Activated effector memory CD4-positive, alpha-beta T cell treated with Interleukin-2 at 50 U/mL for 16 hours (primary cell): ENCODE measurements around the gene LRP2BP.
"Not testable (repeated sequence)": the region's sequence is repeated elsewhere in the genome, so short reads cannot be mapped to it uniquely, and the experiment has no call there.

Experiments
- DNase-seq: peaks from one replicate; pipeline ENCODE4 v3.0.0-alpha.2; 2020

LRP2BP gene

DNA sequence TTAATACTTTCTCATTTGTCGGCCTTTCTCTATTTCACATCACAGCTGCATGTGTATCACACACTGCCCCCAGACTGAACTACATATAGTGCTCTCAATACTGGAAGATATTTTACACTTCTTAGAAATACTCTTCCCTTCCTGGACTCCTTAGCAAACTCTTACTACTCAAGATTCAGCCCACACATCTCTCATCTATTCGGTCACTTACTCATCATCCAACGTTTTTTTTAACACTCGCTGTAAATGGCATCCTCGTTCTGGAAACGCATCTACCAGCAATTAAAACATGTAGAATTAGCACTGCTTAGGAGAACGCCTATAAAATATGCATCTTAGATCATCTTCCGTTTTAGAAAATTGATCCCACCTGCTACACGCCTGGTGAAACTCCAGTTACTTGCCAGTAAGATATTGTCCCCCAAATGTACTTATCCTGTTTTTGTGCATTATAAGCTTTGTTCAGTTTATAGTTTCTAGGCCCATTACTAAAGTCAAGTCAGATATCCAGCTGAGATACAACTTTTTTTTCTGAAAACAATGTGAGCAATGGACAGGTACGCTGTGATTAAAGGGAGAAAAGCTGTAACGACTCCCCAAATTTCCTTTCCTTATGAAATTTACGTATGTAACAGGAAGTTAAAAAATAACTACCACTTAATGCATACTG is 1.0 kb downstream of the LRP2BP start:
- no peak for DNase-seq

DNA sequence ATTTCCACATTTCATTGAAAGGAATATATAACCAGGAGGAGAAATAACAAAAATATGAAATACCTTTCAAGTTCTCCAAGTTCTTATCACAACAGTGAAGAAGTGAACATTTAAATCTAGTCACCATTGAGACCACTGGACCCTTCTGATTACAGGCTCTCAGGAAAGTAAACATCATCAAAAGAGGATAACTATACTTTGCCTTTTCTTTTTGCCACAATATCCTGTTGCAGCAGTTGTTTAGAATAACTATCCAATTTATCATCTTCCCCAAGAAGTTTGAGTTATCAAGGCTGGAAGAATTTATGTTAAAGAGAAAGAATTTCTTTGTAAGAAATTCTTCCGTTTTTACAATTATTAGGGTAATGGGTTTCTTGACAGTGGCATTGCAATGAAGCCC is 3.6 kb downstream of the LRP2BP start:
- DNase-seq = no peak

DNA sequence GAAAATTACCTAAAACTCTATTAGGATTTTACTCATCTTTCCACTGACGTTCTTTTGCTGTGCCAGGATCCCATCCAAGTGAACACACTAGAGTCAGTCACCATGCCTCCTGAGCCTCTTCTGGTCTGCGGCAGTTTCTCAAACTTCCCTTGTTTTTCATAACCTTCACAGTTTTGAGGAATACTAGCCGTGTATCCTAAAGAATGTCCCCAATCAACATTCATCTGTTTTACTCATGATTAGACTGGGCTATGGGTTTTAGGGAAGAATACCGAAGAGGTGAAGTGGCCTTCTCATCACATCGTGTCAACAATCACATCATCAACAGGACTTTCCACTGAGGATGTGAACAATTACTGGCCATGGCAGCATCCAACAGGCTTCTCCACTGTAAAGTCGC is 4.8 kb downstream of the LRP2BP start:
- no peak for DNase-seq

DNA sequence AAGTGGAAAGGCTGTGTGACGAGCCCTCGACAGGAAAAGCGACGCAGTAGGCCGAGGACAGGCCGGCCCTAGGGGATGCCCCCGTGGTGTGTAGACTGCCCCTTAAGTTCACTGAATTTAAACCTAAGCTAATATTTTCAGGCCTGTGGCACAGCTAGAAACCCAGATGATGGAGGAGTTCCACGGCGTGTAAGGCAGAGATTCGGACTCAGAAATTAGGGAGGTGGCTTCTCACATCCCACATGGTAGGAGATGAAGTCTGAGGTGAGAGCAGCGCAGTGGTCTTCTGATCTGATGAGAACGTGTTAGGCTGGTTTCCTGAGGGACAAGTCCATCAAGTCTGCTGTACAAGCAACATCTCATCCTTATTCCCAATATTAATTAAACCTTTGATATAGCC is 7.8 kb downstream of the LRP2BP start:
- no peak for DNase-seq

DNA sequence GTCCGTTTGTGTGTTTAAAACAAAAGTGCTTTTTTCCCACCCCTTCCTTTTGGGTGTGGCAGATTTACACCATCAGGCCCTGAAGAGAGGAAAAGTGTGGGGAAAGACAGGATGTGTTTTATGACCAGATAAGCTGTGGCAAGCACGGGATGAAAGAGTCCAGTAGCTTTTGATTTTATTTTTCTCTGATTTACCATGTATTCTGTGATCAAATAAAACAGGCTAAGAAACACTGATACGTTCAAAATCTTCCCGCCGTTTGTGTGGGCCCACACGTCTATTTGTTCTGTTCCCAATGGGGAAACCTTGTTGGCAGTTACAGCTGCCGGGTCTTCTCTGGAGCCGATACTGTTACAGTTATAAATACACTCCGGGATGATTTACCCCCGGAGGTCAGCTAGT is 10.8 kb downstream of the LRP2BP start:
- DNase-seq = no peak

DNA sequence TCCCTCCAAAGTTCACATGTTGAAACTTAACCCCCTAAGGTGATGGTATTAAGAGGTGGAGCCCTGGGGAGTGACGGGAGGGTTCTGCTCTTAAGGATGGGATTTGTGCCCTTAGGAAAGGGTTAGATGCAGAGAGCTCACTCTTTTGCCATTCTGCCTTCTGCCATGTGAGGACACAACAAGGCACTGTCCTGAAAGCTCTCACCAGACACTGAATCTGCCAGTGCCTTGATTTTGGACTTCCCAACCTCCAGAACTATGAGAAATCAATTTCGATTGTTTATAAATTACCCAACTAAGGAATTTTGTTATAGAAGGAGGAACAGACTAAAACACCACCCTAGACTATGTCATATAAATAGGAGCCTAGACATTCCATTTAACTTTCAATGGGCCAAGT is 11.7 kb downstream of the LRP2BP start:
- DNase-seq = no peak

DNA sequence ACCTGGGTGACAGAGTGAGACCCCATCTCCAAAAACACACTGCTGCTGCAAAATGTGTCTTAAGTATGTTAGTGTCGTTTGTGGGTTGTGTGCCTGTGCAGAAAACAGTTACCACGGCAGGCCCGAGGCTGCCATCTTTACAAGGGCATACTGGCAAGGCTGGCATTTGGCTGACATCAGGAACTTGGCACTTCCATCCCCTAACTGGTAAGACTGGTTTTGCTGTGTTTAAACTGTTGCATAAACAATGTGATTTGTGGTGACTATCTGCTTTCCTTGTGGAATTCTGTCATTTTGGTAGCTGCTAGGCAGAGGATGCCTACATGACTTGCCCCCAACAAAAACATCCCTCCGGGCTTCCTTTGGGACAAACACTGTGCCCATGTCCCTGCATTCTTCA is 12.3 kb downstream of the LRP2BP start:
- no peak for DNase-seq

DNA sequence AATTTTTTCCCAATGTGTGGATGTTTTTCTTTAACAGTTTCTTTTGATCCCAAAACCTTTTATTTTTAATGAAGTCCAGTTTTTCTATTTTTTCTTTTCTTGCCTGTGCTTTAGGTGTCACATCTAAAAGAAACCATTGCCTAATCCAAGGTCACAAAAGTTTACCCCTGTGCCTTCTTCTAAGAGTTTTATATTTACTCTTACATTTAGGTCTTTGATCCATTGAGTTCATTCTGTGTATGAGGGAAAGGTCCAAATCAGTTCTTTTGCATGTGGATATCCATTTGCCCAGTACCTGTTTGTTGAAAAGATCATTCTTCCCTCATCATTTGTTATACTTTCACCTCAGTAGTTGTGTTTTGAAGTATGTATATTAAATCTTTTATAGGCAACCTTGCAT is 13.0 kb downstream of the LRP2BP start:
- DNase-seq = no peak

DNA sequence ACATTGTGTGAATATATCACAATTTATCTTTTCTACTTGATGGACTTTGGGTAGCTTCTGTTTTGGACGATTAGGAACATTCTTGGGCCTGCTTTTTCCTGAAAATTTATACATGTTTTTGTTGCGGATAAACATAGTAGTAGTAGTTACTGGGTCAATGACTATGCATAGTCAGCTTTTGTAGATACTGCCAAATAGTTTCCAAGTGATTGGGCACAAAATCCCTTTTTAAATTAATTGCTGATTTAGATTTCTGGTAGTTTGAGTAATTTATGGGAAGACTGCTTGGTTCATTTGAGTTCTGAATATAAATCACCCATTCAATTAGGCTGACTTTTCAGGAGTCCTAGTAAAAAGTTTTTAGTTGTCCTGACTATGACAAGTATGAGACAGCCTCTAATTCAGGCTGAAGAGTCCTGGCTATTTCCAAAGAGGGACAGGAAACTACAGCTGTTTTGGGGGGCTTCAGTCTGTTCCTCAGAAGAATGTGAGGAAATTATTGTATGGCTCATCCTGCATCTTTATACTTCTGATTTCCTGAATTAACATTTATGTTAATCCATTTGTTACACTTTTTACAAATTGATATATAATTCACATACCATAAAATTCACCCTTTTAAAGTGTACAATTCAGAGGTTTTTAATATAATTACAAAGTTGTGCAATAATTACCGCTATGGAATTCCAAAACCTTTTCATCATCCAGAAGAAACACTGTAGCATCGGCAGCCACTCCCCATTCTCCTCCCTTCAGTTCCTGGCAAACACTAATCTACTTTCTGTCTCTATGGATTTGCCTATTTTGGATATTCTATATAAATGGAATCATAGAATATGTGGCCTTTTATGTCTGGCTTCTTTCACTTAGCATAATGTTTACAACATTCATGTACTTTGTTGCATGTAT is 14.2 kb downstream of the LRP2BP start:
- DNase-seq = no peak

DNA sequence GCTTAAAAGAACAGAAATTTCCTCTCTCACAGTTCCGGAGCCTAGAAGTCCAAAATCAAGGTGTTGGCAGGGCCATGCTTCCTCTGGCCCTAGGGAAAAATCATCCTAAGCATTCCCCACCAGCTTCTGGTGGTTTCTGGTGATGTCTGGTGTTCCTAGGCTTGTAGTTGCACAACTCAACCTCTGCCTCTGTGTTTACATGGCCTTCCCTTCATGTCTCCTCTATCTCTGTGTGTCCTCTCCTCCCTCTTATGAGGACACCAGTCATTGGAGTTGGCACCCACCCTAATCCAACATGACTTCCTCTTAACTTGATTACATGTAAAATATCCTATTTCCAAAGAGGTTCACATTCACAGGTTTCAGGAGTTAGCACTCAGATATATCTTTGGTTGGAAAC is 15.4 kb downstream of the LRP2BP start:
- DNase-seq = no peak

DNA sequence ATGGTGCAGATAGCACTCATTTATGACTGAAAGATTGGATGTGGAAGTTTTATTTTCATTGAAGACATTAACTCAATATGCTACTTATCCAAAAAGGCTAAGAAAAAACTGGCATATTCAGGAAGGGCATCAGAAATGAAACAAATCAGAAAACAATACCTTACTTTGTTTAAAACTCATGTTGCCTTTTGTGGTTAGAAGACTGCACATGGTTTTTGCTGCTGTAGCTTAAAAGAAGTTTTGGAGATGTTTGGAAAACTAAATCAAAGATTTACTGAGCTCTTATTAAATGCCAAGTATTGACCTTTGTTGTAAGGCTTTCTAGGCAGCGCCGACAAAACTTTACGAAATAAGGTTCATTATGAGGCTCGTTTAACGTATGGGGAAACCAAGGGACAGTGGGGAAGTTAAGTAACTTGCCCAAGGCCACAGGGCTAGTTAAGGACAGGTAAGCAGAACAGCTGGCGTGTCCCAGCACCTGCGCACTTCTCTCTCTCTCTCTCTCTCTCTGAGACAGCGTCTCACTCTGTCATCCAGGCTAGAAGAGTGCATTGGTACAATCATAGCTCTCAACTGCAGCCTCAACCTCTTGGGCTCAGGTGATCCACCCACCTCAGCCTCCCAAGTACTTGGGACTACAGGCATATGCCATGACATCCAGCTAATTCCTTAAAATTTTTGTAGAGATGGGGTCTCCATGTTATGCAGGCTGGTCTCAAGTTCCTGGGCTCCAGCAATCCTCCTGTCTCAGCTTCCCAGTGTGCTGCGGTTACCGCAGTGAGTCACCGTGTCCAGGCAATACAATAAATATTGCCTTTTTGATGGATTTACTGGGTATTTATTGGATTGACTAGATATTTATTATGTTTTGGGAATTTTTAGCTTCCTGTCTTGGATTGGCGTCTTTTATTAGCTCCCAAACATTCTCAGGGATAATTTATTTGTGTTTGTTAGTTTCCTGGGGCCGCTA is 16.1 kb downstream of the LRP2BP start:
- no peak for DNase-seq

DNA sequence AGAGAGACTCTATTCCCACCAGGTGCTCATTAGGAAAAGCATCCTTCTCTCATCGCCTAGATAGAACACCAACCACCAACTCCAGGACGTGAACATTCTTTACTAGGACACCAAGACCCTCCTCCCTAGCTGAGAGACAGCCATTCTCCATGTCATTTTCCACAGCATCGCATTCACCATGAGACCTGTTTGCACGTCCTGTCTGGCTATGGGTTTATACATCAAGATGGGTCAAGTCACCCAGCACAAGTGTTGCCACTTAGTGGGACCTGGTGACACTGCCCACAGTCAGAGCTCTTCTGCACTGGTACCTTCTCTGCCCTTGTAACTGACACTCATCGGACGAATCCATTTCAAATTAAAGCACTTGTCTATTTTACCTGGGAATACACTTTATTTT is 17.5 kb downstream of the LRP2BP start:
- no peak for DNase-seq

DNA sequence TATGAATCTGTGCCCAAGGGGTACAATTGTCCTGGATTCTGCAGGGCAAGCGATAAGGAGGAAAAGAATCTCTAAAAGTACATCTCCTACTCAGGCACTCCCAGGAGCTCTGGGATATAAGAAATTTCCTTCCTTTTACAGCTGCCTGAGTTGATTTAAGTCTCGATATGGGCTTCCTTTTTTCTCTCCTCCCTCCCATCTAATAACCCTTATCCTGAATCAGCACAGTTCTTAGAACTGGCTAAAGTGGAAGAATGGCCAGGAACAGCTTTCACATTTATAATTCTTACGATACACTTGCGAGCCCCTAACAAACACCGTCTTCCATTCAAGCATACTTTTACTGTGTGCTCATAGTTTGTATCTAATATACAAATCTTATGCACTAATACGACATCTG is 21.2 kb downstream of the LRP2BP start:
- DNase-seq = no peak

DNA sequence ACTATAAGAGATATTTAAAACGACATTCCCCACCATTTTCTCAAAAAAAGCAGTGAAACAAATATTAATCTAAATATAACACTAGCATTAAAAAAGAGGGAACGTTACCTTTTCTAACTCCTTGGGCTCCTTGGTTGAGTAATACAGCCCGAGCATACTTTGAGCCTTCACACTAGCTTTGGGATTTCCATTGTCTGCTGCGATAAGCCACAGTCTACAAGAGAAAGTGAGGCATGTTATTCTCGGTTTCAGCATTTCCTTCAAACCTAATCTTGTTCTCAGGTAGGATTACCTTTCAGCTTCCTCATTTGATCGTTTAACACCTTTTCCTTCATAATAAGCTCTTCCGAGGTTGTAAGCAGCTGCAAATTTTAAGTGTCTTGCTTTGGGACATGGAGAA is 21.7 kb downstream of the LRP2BP start:
- DNase-seq = no peak

DNA sequence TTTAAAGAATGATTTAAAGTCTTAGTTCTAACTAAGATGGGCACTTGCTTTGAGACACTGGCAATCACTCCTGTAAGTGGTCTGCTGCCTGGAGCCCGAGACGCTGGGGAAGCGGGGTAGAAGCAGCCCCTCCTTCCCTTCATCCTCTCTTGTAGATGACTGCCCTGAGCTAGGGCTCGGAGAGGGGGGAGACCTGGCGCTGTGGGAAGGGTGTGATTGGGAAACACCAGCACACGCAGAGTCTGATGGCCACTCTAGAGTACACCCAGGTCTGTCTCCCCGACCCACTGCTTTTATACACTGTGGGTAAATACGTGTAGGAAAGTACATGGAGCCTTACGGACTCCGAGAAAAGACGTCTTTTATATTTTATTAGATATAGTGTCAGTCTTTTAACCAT is 24.0 kb downstream of the LRP2BP start:
- no peak for DNase-seq

DNA sequence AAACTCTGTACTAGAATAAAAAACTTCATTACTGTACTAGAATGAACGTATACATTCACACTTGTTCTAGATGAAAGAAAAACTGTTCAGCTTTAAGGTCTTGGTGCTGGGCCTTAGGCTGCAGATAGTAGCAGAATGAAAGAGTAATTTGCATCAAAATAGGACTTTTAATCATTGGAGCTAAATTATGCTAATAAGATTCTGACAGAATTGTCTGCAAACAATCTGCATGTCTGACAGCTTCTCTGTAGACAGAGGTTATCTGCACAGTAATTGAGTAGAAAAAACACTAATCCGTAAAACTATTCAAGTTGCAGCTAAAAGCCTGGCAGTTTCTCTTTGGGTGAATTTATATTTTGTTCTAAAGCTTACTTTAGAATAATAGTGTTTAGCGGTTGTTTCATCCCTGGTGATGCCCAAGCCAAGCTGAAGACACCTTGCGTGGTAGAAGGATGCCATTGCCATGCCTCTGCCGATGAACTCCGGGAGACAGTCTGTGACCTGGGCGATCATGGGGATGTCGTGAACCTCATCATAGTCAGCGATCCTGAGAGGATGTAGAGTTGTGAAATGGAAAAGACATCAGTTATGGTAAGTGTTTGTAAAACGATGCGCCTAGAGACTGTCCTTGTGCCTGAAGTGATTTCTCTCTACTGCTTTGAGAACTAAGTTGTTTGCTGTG is 25.3 kb downstream of the LRP2BP start:
- DNase-seq = no peak

DNA sequence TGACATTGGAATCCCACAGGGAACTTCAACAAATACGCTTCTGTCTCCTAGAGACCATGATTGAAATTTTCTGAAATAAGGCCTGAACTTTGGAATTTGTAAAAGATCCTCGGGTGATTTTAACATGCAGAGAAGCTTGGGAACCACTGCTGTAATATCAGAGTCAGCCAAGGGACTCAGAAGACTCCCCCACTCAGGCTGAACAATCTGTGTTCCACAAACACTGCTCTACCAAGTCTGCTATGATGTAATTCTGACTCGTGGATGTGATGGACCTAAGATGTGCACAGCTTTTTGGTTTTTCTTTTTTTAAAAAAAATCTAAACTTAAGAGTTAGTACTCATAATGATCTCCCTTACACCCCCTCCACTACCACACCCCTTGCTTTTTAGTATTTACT is 26.0 kb downstream of the LRP2BP start:
- DNase-seq = no peak

DNA sequence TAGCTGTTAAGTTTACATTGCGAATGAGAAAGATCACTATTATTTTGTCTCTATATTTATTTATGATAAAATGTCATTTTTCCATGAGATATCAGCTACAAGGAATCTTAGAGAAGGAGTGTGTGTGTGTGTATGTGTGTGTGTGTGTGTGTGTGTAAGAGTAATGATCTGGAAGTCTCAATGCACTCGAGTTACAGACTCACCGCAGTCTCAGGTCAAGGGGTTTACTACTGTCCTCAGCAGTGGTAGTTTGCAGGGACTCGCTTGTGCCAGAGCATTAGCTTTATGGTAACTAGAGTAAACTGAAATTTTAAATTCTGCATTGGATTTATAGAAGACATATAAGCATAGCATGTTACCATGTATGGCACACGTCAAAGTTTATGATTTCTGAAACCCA is 30.8 kb downstream of the LRP2BP start:
- DNase-seq = no peak

DNA sequence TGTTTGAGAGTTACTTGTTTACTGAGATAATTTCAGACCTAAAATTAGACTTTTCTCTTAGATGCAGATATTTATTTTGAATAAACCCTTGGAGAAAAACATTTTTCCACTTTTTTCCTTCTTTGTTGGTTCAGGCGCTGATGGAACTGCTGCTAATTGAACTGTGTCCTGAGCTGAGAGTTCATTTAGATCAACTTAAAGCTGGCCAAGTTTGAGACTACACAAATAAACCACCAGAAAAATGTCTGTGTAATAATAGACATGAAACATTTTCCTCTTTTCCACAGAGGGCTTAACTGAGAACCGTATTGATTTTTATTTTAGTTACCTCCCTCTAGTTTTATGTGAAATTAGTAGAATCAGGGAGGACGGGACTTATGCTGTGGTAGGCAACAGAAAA is 32.5 kb downstream of the LRP2BP start:
- DNase-seq = no peak

DNA sequence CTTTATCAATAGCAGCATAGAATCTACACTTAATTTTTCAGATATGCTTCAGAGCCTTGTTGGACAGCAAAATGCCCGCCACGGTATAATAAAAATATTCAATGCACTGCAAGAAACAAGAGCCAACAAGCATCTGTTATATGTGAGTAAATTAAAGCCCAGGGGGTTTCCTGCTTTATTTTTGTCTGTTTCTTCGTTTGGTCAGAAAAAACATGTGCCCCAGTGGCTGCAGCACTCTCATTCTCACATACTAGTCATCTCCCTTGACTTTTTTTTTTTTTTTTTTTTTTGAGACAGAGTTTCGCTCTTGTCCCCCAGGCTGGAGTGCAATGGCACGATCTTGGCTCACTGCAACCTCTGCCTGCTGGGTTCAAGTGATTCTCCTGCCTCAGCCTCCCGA is 33.2 kb downstream of the LRP2BP start:
- DNase-seq = not testable (repeated sequence)

DNA sequence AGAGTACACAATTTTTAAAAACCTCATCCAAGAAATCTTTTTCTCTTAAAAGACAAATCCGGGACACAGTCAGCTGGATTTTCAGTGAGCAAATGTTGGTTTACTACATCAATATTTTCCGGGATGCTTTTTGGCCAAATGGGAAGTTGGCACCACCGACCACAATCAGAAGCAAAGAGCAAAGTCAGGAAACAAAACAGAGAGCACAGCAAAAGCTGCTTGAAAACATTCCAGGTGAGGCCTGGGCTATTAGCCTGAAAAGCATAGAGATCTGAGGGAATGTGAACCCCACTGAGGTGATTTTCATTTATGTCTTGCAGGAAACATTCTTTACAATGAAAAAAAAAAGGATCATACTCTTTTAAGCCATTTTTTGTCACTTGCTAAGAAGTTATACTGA is 33.9 kb downstream of the LRP2BP start:
- DNase-seq = no peak

DNA sequence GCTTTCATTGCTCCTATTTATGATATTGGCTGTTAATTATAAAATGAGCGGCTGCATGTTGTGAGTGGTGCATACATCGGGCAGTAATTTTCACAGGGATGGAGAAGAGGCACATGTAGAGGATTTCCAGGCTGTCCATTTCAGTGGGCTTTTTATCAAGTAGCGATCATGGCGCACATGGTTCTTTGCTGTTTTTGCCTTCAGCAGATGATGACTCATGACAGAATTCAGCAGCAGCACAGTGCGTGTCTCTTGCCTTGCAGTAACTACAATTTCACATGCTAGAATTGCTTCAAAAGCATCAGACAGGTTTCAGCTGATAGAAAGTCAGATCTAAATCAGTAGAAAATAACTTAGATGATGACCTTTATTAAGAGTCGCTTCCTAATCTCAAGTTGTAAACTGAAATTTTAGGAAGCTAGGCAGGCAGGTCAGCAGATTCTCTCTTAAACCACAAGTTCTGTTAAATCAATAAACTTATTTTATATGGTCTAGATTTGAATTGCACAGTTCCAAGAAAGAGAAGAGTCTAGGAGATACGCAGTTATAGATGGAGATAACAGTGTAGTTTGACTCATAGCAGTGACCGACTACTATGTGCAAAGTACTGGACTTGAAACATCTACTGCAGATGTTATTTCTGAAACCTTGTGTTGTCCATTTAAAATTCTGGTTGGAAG is 35.8 kb downstream of the LRP2BP start:
- no peak for DNase-seq
